Transverse colon (tissue), 3 donors: Measurements from ENCODE around the gene ACAD11.

ENCODE experiments used
- POLR2A ChIP-seq: fragments of 450-650 bp; IDR thresholded peaks from one replicate; pipeline ENCODE4 v1.6.1; 2016; ENCODE audit warnings: antibody characterized with exemption, mild to moderate bottlenecking, moderate library complexity
- TF ChIP-seq, protein P1 (sequence below), 5 experiments: fragments of 200-600 bp in 3 of 5; fragments of 450-650 bp in 2 of 5; sonication (generic) in 3 of 5; IDR thresholded peaks; 1 replicate in 2 of 5; 2 replicates in 3 of 5; pipeline ENCODE4 v1.5.1; 2016 to 2017; ENCODE audit warnings: antibody characterized with exemption in 5 of 5, inconsistent platforms in 3 of 5, mild to moderate bottlenecking in 2 of 5, moderate library complexity in 1 of 5

GRCh38 chr3:132629928-132630327, 29.7 kb downstream of the ACAD11 start:
- TF ChIP-seq, protein P1, sequence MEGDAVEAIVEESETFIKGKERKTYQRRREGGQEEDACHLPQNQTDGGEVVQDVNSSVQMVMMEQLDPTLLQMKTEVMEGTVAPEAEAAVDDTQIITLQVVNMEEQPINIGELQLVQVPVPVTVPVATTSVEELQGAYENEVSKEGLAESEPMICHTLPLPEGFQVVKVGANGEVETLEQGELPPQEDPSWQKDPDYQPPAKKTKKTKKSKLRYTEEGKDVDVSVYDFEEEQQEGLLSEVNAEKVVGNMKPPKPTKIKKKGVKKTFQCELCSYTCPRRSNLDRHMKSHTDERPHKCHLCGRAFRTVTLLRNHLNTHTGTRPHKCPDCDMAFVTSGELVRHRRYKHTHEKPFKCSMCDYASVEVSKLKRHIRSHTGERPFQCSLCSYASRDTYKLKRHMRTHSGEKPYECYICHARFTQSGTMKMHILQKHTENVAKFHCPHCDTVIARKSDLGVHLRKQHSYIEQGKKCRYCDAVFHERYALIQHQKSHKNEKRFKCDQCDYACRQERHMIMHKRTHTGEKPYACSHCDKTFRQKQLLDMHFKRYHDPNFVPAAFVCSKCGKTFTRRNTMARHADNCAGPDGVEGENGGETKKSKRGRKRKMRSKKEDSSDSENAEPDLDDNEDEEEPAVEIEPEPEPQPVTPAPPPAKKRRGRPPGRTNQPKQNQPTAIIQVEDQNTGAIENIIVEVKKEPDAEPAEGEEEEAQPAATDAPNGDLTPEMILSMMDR (IDR thresholded peaks at IDR 0.05): no peak
- TF ChIP-seq POLR2A: no peak
